Activated naive CD4-positive, alpha-beta T cell (primary cell): ENCODE data around the gene DAAM1.

ENCODE experiments used
- DNase-seq, 4 experiments: peaks; one replicate each; lab custom pipeline; 2025; lab: John Stamatoyannopoulos, UW

DAAM1 gene

GRCh38 chr14:59362513-59362912, 174.0 kb downstream of the DAAM1 start:
- no peak for DNase-seq

GRCh38 chr14:59363531-59364226, 175.2 kb downstream of the DAAM1 start:
- DNase-seq, result no peak

- no peak for DNase-seq
Observed at GRCh38 chr14:59370158-59370742, 181.8 kb downstream of the DAAM1 start.

DNA sequence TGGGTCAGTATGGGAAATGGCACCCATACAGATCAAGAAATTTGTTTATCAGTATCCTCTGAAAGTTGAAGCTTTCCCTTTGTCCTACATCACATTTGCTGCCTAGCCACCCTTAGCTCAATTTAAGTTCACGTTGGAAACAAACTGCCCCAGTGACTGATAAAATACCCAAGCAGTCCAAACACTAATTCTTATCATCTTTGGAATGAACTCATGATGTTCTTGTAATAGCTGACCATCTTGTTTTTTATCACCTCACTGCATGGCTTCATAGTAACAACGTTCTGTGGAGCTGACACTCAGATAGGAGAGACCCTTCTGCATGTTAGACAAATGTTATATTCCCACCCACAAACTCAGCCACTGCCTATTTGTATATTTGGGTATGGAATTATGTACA, 183.3 kb downstream of the DAAM1 start:
- DNase-seq, result no peak

- DNase-seq, result no peak
Observed at GRCh38 chr14:59374048-59374447, 185.6 kb downstream of the DAAM1 start.

GRCh38 chr14:59376686-59377085, 188.2 kb downstream of the DAAM1 start:
- DNase-seq, result no peak

GRCh38 chr14:59377491-59377890, 189.0 kb downstream of the DAAM1 start:
- no peak for DNase-seq

GRCh38 chr14:59377991-59378601, 189.6 kb downstream of the DAAM1 start:
- no peak for DNase-seq

- no peak for DNase-seq
Observed at GRCh38 chr14:59389936-59390335, 201.5 kb downstream of the DAAM1 start.

DNA sequence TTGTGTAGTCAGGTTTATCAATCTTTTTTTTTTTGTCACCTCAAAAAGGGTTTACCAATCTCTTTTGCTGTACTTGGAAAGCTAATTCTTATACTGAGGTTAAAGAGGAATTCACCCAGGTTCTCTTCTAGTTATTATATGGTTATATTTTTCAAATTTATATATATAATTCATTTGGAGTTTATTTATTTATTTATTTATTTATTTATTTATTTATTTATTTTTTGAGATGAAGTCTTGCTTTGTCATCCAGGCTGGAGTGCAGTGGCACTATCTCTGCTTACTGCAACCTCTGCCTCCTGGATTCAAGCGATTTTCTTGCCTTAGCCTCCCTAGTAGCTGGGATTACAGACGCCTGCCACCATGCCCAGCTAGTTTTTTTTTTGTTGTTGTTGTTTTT, 202.9 kb downstream of the DAAM1 start:
- no peak for DNase-seq

GRCh38 chr14:59394268-59394667, 205.8 kb downstream of the DAAM1 start:
- DNase-seq, result no peak

GRCh38 chr14:59395672-59396071, 207.2 kb downstream of the DAAM1 start:
- DNase-seq, result no peak

DNA sequence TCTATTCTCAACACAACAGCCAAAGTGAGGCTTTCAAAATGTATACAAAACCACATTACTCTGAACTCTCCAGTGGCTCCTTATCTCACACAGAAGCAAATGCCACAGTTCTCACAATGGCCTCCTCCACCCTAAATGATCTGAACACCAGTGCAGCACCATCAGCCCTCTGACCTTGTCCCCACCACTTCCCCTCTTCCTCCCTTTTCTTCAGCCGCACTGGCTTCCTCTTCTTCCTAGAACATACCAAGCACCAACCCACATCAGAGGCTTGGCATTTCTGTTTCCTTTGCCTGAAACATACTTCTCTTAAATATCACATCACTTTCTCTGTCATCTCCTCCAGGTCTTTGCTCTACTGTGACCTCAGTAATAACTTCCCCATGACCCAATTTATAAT, 210.4 kb downstream of the DAAM1 start:
- no peak for DNase-seq

DNA sequence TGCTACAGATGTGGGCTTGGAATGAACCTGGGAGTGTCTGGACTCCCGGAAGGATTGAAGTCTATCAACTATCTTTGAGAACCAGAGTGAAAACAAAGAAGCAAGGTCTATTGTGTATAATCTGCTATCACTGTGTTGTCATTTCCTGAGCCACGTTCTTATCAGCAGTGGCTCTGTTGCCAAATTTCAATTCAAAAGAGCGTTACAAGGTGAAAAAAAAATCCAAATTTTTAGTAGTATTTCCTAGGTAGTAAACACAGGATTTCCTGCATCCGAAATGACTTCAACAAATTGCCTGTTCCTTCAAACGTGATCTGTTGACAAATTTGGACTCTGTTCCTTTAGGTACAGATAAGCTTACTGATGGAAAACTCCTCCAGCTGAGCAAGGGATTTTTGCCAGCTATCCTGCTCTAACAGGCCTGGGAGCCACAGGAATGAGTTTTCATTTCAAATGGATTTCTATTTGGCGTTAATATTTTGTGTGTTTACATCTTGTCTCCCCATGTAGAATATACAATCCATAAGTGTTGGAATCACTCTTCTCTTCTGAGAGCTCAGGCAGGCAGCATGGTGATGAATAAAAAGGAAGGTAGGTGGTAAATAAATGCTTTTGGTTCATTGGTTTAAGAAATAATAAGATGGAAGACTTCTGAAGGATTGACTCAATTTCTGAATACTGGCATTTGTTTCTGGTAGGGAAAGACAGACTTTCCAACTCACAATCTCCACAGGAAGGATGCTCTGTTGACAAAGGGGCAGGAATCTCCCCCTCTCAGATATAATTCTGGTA, 218.2 kb downstream of the DAAM1 start:
- no peak for DNase-seq

DNA sequence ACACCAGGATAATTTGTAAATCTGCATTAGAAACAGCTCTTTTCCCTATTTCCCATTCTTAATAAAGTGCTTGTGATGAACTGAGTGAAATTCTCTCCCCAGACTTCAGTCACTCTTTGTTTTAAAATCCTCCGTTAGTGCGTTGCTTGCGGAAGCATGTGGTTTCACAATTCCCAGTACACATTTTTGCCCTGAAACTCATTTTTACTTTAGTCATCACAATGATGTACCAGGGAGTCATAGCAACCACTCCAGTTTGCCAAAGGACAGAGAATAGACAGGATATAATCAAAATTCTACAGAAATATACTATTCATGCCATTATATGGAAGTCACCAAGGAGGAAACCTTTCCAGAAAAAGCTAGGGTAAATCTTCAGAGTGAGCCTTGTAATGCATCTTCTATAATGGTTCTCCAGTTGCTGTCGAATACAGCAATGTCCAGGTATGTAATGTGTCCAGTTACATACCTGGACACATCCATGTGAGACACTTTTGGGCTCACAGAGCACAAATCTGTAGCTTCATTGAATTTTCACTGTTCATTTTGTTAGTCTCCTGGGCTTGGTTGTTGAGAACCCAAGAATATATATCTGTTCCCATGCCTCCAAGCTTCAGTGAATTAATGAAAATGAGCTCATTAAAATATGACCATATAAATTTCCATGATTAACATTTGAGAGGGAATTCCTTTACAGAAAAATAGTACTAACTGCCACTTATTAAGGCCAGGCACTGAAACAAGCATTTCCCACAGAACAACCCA, 219.0 kb downstream of the DAAM1 start:
- no peak for DNase-seq

GRCh38 chr14:59415836-59416602, 227.6 kb downstream of the DAAM1 start:
- DNase-seq, result no peak

DNA sequence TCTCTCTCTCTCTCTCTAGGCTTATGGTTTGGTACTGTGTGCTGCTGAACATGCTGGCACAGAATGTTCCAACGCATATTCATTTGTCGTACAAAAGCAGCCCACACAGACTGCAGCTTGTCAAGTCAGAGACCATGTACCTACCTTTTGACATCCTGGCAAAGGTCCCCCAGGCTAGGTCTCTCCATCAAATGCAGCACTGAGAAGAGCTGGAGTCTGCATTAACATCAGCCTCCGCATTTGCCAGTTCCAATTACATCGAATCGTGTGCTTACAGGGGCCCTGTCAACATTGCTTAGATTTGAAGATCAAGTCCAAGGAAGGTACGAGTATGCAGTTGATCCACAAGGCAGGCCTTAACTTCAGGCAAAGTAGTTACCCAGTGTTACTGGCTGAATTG, 228.8 kb downstream of the DAAM1 start:
- no peak for DNase-seq

DNA sequence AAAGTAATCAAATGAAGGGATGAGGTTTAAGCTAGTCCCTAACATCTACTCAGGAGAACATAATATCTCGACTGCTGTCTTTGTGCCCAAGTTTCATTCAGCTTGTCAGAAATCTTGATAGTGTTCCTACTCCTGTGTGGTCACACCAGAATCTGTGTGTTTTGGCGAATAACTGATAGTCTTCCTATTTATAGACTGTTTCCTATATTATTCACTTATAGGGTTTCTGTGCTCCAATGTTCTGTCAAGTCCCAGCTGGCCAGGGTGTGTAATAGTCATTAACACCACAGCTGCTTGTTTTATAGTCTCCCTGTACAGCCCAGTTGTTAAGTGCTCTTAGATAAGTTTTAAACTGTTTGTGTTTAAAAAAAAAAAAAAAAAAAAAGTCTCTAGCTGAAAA, 230.8 kb downstream of the DAAM1 start:
- DNase-seq, result no peak
